HG03469 (cell line): Measurements from ENCODE around the gene ANKRD9.

Experiments used
- ATAC-seq: cut with Tn5 transposase; IDR thresholded peaks from one replicate; pipeline ENCODE4 v1.9.1; 2021; ENCODE audit warnings: mild to moderate bottlenecking, moderate library complexity, moderate number of reproducible peaks; ENCODE audit not compliant: unreplicated experiment

ANKRD9 gene

DNA sequence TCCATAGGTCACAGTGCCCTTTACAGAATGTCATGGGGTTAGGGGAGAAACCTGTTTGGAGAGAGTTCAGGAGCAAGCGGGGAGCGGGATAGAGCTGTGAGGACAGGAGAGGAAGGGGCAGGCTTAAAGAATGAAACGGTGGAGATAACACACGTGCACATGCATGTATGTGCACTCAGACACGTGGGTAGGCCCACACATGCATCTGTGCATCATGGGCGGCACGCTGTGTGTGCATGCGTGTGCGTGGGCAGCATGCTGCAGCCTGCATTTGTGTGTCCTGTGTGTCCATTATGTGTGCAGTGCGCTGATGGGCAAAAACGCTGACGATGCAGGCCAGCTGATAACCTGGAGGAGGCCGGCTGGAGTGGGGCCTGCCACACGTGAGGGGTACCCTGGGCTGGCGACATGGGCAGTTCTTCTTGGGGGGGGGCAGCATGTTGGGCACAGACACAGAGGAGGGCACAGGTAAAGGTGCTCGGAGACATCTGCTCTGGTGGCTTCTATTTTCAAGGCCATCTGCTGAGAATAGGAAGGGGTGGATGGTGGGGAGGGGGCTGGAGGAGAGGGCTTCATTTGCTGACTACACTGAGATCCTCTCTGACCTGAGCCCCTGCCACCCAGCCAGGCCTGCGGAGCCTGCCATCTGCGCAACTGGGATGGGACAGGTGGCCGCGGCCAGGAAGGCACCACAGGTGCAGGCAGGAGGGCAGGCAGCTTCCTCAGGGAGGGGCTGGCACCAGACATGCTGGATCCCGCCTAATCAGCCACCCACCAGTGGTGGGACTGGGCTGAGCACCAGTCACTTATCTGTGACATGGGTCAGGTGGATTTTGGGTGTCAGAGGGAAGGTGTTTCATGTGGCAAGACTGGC, 4.6 kb upstream of the ANKRD9 start:
- no peak for ATAC-seq

DNA sequence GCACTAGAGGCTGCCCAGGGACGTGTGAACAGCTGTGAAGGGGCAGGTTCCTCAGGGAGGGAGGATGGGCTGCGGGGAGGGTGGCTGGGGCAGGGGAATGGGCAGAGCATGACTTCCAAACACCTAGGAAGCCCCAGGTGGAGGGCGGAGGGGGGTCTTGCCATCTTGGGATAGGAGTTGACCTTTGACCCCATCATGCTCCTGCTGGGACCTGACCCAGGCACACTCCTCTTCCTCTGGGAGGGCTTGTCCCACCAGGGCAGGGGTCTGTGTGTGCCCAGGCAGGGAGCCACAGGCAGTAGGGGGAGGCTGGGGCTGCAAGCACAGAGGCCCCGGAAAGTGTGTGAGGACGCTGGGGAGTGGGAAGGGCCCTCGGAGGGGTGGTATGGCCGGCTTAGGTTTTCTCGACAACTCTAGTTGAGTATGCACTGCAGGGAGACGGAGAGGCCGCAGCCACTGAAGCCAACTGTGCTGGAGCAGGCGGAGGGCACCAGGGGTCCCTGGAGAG, 3.3 kb upstream of the ANKRD9 start:
- no peak for ATAC-seq

DNA sequence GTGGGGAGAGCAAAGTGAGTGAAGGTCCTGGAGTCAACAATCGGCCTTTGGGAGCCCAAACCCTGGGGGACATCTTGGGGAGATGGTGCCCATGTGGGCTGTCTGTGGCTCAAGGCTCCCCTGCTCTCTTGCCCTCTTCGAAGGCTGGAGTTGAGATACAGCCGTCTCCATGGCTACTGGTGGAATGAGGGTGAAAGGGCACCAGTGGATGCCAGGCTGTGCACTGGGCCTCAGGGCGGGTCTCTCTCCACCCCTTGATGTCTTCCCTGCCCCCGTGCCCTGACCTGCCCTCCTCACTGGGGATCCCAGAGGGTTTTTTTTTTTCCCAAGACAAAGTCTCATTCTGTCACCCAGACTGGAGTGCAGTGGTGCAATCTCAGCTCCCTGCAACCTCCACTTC, 2.0 kb upstream of the ANKRD9 start:
- ATAC-seq = no peak

DNA sequence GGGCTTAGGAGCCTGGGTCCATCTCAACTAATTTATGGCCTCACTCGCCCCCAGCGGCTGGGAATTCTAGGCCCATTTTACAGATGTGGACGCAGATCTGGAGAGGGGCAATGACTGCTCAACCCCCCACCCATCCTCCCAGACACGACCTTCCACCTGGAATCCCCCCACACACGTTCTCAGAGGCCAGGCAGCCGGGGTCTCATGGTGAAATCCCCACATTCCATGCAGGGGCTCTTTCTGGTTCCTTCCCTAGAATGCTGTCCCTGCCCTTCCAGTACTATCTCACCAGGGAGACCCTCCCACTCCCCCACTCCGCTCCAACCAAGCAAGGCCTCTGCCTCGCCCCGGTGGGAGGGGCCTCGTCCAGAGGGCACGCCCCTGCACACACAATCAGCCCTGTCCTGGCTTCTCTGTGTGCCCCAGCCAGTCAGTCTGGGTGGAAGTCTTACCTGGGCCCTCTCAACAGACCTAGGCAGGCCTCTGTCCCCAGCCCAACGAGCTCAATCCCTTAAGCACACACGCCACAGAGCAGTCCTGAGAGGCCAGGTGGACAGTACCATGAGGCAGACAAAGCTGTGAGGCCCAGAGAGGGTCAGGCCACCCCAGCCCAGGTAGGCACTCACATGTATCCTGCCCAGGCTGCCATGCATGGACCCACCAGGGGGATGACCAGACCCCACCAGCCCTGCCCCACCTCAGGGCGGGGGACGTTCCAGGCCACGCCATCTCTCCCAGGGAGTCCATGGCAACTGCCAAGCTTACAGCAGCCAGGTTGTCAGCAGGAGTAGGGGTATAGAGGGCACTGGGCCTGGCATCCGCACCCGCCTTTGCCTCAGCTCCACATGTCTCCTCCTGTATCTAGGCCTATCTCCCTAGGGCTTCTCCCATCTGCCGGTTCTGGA, 1.3 kb upstream of the ANKRD9 start:
- ATAC-seq = no peak

DNA sequence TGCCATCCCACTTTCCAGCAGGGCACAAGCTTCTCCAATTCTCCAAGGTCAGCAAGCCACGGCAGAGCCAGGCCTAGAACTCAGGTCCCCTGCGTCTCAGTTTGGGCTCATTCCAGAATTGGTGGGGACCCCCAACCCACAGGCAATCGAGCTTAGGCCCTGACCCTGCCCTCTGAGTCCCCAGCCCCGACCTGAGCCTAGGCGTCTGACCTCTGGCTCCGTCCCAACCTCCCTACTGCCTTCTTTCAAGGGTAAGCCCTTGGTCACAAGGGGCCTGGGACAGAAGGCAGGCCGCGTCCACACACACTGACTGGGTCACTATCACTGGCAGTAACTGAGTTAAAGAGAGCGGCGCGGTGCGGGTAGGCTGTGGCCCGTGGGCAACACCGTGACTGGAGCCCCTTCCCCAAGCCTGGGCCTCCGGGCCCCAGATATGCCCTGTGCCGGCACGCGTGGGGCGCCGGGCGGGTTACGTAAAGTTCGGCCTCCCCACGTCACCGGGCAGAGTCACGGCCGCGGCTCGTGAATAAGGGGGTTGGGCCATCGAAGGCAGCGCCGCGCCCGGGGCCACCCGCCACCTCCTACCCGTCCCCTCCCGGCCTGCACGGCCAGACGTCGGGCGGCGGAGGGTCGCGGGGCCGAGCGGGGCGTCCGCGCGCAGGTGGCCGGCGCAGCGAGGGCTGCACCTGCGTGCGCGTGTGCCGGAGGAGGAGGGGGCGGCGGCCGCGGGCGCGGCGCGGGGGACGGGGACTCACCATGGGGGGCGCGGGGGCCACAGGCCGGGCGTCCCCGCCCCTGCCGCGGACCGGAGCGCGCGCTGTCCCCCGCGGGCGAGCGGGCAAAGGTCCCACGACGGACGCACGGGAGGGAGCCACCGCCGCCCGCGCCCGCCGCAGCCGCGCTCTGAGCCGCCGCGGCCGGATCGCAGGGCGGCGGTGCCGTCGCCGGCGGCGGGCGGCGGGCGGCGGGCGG, 516 bp downstream of the ANKRD9 start:
- peak; percentile 5 for ATAC-seq

DNA sequence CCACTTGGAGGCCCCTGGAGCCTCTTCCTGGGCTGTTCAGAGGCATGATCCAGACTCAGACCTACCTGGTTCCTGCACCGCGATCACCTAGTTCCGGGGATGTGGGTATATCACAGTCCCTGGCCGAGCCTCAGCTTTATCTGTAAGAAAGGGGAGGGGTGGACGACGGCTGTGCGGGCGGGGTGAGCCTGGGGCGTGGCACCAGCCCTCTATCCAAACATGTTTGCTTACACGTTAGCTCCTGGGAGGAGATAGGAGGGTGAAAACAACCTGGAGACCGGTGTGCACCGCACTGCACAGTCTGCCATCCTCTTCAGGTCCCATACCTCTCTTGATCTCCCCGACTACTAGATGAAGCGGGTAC, 1.2 kb downstream of the ANKRD9 start:
- ATAC-seq = no peak

- no peak for ATAC-seq
Measured at GRCh38 chr14:102507857-102508312, 1.7 kb downstream of the ANKRD9 start.

DNA sequence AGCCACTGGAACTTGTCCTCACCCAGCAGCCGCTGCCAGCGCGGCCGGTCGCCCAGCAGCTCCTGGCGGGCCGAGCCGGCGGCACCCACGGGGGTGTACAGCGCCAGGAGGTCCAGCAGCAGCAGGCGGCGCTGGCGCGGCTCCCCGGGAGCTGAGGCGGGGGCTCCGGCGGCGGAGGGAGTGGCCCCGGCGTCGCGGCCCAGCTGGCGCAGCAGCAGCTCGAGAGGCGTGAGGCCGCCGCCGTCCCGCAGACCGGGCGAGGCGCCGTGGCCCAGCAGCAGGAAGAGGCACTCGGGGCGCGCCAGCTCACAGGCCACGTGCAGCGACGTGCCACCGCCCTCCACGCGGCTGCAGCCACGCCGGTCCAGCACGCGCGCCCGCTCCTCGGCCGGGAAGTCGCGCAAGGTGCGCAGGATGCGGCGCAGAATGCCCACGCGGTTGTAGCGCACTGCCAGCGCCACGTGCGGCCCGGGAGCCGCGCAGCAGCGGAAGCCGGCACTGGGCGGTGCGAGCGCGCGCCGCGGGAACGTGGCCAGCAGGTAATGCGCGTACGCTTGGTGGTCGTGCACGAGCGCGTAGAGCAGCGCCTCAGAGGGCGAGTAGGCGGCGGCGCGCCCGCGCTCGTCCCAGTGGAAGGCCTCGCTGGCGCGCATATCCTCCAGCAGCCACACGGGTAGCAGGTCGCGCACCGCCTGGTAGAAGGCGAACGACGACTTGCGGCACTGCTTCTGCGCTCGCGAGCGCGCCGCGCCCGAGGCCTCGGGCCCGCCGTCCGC, 2.3 kb downstream of the ANKRD9 start:
- no peak for ATAC-seq

- no peak for ATAC-seq
Measured at GRCh38 chr14:102506626-102506925, 3.0 kb downstream of the ANKRD9 start.

DNA sequence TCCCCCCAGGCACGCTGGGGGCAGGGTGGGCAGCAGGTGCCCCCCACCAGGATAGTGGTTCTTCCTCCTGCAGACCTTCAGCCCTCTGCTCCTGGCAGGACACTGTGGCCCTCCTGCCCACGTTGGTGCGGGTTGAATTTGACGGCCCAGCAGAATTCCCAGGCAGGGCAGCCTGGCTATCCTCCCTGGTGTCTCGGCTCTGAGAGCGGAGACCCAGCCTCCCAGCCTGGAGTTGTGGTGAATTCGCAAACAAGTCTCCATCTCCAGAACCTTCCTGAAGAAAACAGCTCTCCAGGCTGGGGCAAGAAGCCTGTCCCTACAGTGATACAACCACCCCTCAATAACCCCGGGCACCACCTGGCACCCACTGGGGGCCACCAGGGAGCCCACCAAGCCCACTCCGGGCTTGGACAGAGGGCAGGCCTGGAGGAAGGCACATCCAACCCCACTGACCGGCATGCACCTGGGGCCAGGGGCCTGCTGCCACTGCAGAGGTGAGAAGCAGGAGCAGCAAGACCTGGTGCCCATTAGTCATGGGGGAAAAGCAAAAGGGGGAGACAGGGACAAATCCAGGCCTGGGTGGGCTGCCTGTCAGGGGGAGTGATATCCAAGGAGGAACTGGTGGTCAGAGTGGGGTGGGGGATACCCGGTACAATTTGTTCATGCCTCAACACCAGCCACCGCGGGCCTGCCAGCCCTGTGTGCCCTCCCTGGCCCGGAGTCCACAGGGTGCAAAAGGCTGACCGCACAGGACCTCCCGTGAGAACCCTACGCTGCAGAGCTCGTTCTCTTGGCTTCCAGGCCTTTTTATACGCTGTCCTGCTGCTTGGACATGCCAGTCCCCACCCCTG, 3.6 kb downstream of the ANKRD9 start:
- ATAC-seq = no peak

GRCh38 chr14:102505000-102505619, 4.5 kb downstream of the ANKRD9 start:
- no peak for ATAC-seq

DNA sequence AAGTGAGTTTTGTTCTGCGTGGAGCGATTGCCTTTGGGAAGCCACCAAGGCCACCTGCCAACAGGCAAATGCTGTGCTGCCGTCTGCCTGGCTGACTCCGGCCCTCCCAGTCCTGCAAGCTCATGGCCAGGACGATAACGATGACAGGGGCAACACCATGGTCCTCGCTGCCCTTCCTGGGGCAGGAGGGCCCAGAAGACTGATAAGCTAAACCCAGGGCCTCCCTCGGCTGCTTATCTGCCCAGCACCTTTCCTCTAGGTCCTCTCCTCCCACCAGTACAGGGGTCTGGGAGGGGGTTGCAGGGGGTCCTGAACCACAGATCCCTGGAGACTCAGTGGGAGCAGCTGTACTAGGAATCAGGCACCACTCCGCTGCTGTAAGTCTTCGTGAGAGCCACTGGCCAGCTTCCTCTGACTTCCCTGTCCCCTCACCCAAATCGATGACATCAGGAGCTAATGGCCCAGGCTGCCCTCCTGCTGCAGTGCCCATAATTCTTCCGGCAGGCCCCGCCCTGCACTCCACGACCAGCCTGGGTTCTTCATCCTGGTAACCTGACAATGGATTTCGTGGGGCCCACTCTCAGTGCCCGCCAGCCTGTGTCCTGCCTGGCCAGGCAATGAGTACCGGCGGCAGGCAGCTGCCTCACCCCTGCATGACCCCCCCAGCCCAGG, 5.1 kb downstream of the ANKRD9 start:
- ATAC-seq = no peak

DNA sequence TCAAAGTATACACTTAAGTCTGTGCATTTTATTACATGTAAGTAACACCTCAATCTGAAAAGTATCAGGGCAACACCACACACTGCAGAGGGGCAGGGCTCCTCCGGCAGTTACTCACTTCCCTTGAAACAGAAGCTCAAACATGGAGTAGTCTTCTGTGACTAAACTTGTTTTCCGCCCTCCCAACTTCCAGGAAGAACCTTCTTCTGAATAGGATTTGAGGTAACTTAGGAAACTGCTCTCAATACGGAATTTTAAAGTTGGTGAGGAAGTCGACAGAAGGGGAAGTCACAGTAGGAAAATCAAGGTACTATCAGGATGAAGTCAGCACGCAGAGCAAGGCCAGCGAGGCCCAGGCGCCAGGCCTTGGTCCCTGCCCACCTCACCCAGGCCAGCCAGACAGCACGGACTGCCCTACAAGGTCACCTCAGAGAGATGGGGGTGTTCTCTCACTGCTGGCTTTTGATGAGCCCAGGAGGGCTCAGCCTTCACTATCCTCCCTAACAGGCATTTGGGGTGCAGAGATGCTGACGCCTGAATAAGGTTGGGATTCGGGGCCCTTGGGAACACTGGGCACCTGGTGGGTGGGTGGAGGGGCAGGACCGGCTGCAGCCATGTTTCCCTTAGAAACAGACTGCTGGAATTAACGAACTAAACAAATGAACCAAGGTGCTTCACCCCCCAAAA, 5.8 kb downstream of the ANKRD9 start:
- no peak for ATAC-seq

GRCh38 chr14:102502571-102502970, 7.0 kb downstream of the ANKRD9 start:
- no peak for ATAC-seq

DNA sequence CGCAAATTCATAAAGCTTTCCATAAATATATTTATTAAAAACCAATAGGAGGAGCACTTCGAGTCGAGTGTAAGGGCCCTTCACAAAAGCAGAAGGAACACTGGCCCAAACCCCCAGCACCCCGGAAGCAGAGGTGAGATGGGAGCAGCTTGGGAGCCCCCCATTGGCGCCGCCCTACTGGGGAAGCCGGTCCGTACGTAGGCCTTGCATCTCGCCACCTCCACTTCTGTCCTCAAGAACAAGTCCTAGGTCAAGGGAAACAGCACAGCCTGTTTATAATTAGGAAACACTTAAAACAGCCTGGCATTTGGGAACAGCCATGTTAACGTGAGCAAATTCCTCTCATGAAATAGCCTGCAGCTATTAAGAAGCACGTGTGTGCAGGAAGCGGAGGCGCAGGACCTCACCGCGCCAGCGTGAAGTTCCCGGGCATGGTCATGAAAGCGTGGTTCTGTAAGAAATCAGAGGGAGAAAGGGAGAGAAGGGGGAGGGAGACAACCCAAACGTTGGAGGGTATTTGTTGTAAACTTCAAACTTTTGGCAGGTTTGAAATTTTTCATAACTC, 7.7 kb downstream of the ANKRD9 start:
- ATAC-seq = no peak

DNA sequence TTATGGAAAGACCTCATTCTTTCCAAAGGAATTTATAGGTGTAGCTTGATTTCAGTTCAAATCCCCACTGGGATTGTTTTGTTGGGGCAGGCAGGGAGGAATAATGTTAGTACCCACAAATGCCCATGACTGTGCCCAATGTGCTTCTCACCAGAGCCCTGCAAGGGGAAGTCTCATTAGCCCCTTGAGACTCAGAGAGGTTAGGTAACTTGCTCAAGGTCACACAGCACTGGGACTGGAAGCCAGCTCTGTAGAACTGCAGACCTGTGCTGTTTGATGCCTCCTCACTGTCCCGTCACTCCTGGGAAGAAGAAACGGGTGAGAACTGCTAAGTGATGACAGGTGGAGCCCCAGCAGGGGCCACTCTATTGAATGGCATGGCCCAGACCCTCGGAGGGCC, 8.9 kb downstream of the ANKRD9 start:
- no peak for ATAC-seq

GRCh38 chr14:102500158-102500662, 9.4 kb downstream of the ANKRD9 start:
- no peak for ATAC-seq
